HepG2 (cell line): ENCODE measurements around the gene LCA5.

Experiments used
- KLF16 ChIP-seq, 2 experiments: sonication (generic) in 1 of 2; formaldehyde crosslinking in 1 of 2; IDR thresholded peaks; 2 replicates each; pipeline versions ENCODE4 v1.6.1 to v1.8.0; 2016 to 2023; ENCODE audit warnings: missing genetic modification reagents in 2 of 2, missing compliant biosample characterization in 1 of 2
- MEIS1 ChIP-seq: sonication (generic); formaldehyde crosslinking; IDR thresholded peaks from 2 replicates; pipeline ENCODE4 v1.9.0; 2021; ENCODE audit warnings: mild to moderate bottlenecking, missing genetic modification reagents, moderate library complexity, borderline replicate concordance
- NCOA2 ChIP-seq: sonication (generic); formaldehyde crosslinking; IDR thresholded peaks from 2 replicates; pipeline ENCODE4 v1.8.0; 2022; ENCODE audit warnings: inconsistent platforms
- ZBTB21 ChIP-seq: sonication (generic); formaldehyde crosslinking; IDR thresholded peaks from 2 replicates; pipeline ENCODE4 v1.4.0; 2020; ENCODE audit warnings: missing genetic modification reagents
- ZNF292 ChIP-seq: sonication (generic); formaldehyde crosslinking; IDR thresholded peaks from 2 replicates; pipeline ENCODE4 v1.8.1; 2022; ENCODE audit warnings: mild to moderate bottlenecking, low read depth, missing genetic modification reagents, borderline replicate concordance
- TF ChIP-seq, protein P1 (sequence below): sonication (generic); formaldehyde crosslinking; IDR thresholded peaks from 2 replicates; pipeline ENCODE4 v1.5.0; 2020; ENCODE audit warnings: mild to moderate bottlenecking, missing genetic modification reagents, moderate library complexity

DNA sequence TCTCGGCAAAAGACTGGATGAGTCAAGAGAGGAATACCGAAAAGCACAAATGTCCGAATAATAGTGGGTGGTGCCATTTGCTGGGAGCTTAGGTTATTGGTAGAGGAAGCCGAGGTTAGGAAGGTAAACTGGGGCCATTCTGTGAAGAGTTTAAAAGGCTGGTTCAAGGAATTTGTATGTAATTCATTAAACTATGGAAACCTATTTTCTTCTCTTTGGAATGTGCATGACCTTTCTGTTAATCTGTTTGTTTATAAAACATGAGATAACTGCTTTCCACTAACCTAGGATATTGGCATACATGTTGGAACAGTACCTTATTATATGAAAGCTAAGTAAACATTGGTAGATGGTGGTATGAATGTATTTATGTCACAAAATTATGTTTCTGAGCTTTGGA, 71.8 kb downstream of the LCA5 start:
- TF ChIP-seq, protein P1, sequence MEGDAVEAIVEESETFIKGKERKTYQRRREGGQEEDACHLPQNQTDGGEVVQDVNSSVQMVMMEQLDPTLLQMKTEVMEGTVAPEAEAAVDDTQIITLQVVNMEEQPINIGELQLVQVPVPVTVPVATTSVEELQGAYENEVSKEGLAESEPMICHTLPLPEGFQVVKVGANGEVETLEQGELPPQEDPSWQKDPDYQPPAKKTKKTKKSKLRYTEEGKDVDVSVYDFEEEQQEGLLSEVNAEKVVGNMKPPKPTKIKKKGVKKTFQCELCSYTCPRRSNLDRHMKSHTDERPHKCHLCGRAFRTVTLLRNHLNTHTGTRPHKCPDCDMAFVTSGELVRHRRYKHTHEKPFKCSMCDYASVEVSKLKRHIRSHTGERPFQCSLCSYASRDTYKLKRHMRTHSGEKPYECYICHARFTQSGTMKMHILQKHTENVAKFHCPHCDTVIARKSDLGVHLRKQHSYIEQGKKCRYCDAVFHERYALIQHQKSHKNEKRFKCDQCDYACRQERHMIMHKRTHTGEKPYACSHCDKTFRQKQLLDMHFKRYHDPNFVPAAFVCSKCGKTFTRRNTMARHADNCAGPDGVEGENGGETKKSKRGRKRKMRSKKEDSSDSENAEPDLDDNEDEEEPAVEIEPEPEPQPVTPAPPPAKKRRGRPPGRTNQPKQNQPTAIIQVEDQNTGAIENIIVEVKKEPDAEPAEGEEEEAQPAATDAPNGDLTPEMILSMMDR (CRISPR knock-in tag) = no peak
- TF ChIP-seq ZBTB21 (CRISPR knock-in tag) = no peak
- no peak for TF ChIP-seq KLF16 (CRISPR knock-in tag; IDR thresholded peaks at IDR 0.05)
- no peak for TF ChIP-seq ZNF292 (CRISPR knock-in tag)
- TF ChIP-seq MEIS1 = no peak
- no peak for TF ChIP-seq NCOA2 (CRISPR knock-in tag)
